ENCODE results near the gene GLRX2.

GLRX2 gene

GRCh38 chr1:193060115-193060403 is 45.2 kb downstream of the GLRX2 start:
- no peak for TF ChIP-seq CTCF (IDR thresholded peaks at IDR 0.05)

DNA sequence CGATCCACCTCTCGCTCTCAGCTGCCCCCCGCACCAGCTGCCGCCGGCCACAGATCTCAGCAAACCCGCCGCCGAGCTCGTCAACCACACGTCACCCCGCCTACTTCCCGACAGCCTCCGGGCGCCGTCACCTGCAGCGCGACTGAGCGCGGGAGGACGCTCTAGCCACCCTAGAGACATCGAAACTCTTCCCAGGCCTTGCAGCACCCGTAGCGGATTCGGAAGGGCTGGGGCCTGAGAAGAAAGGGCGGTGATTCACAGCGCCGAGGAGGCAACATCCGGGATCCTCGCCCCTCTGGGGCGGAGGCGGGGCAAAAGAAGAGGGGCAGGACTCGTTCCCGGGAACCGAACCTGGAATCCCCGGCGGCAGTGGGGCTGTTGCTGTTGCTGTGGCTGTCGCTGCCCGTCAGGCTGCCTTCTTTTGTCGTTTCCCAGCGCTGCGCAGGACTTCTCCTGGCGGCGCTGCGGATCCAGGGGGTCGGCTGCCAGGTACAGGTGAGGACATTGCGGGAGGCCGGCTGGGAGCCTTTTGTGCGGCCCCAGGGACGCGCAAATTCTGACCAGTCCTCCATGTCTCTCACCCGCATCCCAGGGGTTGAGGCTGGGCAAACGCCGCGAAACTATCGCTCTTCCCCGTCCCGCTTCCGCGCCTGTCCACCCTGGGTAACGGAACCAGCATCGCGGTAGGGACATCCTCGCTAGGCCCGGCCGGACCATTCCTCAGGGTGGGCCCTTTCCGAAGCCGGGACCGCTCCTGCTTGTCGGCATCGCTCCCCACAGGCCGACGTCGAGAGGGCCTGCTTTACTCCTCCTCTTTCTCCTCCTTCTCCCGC is 45.7 kb downstream of the GLRX2 start, which contains the start of the genes RO60 and UCHL5:
Gene RO60, plus strand, starts transcription at position 331 of the 833 bp plus-strand sequence. CDS start 9,443 bp downstream, outside the sequence.
Gene UCHL5, minus strand, starts transcription at position 79 of the 833 bp plus-strand sequence. CDS start 100 bp downstream, outside the sequence.
- no peak for TF ChIP-seq CTCF (IDR thresholded peaks at IDR 0.05)

DNA sequence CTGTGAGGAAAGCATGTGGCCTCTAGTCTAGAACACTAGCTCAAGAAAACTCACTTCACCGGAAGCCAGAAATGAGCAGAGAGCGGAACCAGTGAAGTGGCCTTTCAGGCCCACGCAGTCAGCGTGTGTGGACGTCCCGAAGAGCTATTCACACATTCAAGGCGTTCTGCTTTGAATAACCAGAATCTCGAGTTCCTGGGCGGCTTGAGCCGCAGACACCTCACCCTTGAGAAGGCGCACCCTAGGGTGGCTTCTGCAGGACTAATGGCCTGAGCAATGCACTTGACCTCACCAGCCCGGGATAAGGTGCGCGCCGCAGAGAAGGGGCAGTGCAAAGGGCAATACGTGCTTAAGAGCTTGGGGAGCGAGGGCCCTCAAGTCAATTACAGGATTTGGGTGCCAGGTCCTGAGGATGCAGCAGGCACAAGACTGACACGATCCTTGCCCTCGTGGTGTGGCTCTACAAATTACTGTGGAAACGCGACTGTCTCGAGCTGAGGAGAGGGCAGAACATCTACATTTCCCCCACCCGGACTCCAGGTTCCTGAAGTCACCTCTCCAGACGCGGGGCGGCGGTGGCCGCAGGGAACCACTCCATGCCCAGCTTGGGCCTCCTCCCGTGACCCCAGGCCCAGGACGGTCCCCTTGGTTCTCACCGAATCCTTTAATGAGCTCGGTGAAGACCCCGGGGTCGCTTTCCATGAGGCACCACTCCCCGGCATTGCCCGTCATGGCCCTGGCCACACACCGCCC is 46.5 kb downstream of the GLRX2 start:
- TF ChIP-seq CTCF (IDR thresholded peaks at IDR 0.05), result no peak

GRCh38 chr1:193054169-193054675 is 51.0 kb downstream of the GLRX2 start:
- no peak for TF ChIP-seq CTCF (IDR thresholded peaks at IDR 0.05)

Data from LNCAP (cell line).